T-cell (primary cell): ENCODE results near the gene POLR3H. TPM values are rescaled to one million over a fixed set of nuclear protein-coding genes. Genes with fewer than 3 reads are reported as not detected.

ENCODE experiments used
- ATAC-seq, 4 experiments: fragments of 200-7000 bp in 3 of 4; fragments of 150-1000 bp in 1 of 4; cut with Tn5 transposase; replicated peaks in 1 of 4; 1 replicate in 3 of 4; 2 replicates in 1 of 4; pipeline ENCODE4 v1.10.0; 2021; ENCODE audit warnings: moderate library complexity in 3 of 4, mild to moderate bottlenecking in 2 of 4, moderate number of reproducible peaks in 1 of 4
- CTCF ChIA-PET, 2 donors: fragments of 300-600 bp; sonication (Branson Sonifier 250); formaldehyde crosslinking; loops; one replicate each; lab custom pipeline; 2022; ENCODE audit warnings: antibody characterized with exemption in 2 of 2; lab: Charles Lee
- POLR2A ChIA-PET, 2 donors: fragments of 300-600 bp; sonication (Branson Sonifier 250); formaldehyde crosslinking; loops; one replicate each; lab custom pipeline; 2022; ENCODE audit warnings: antibody characterized with exemption in 2 of 2; lab: Charles Lee
- DNase-seq, 35 experiments: peaks; one replicate each; pipeline versions ENCODE4 v3.0.0 to v3.0.0-alpha.2; 2013 to 2023
- H3K27ac ChIP-seq: one replicate; pipeline ENCODE4 v1.5.1; 2013; ENCODE audit warnings: low read length
- H3K27me3 ChIP-seq, 2 experiments: replicated peaks in 1 of 2; 1 replicate in 1 of 2; 2 replicates in 1 of 2; pipeline versions ENCODE4 v1.6.1 to v1.7.0; 2013; ENCODE audit warnings: low read length in 1 of 2, mixed read lengths in 1 of 2; ENCODE audit not compliant: control insufficient read depth in 2 of 2, insufficient read depth in 2 of 2; ENCODE audit errors: extremely low read depth in 1 of 2
- H3K36me3 ChIP-seq, 2 donors: 1 replicate in 1 of 2; 2 replicates in 1 of 2; pipeline versions ENCODE4 v1.6.1 to v1.7.0; 2013; ENCODE audit warnings: low read length in 1 of 2; ENCODE audit not compliant: control insufficient read depth in 2 of 2, insufficient read depth in 1 of 2; ENCODE audit errors: extremely low read depth in 1 of 2
- H3K4me1 ChIP-seq, 2 experiments: 1 replicate in 1 of 2; 2 replicates in 1 of 2; pipeline versions ENCODE4 v1.6.1 to v1.7.0; 2013; ENCODE audit warnings: low read length in 2 of 2, mixed read lengths in 1 of 2; ENCODE audit not compliant: insufficient read depth in 2 of 2, control insufficient read depth in 1 of 2; ENCODE audit errors: extremely low read depth in 1 of 2
- H3K4me3 ChIP-seq, 2 donors: 1 replicate in 1 of 2; 2 replicates in 1 of 2; pipeline versions ENCODE4 v1.5.1 to v1.7.0; 2013; ENCODE audit warnings: mild to moderate bottlenecking in 2 of 2, low read length in 1 of 2, moderate library complexity in 1 of 2; ENCODE audit not compliant: control insufficient read depth in 1 of 2; ENCODE audit errors: extremely low read depth in 1 of 2
- H3K9me3 ChIP-seq: 2 replicates; pipeline ENCODE4 v1.7.0; 2013
- H3K27ac Mint-ChIP-seq, 2 donors: one replicate each; pipeline ENCODE4 v1.8.0; 2020 to 2021; ENCODE audit warnings: mild to moderate bottlenecking in 2 of 2, mixed read lengths in 2 of 2
- H3K27me3 Mint-ChIP-seq, 2 donors: one replicate each; pipeline ENCODE4 v1.8.0; 2021 to 2022; ENCODE audit warnings: mixed read lengths in 2 of 2
- H3K36me3 Mint-ChIP-seq: one replicate; pipeline ENCODE4 v1.8.0; 2021; ENCODE audit warnings: mixed read lengths
- H3K4me1 Mint-ChIP-seq, 3 donors: one replicate each; pipeline ENCODE4 v1.8.0; 2020 to 2022; ENCODE audit warnings: mixed read lengths in 3 of 3, mild to moderate bottlenecking in 1 of 3
- H3K4me3 Mint-ChIP-seq, 3 donors: one replicate each; pipeline ENCODE4 v1.8.0; 2020 to 2022; ENCODE audit warnings: mild to moderate bottlenecking in 3 of 3, mixed read lengths in 3 of 3, moderate library complexity in 3 of 3
- H3K9me3 Mint-ChIP-seq, 3 donors: one replicate each; pipeline ENCODE4 v1.8.0; 2020 to 2022; ENCODE audit warnings: mixed read lengths in 3 of 3
- WGBS: methylation state at CpG from one replicate; pipeline ENCODE4 v1.1.5; 2013; ENCODE audit warnings: missing lambda C conversion rate; ENCODE audit not compliant: insufficient coverage; 5-methylcytosine and 5-hydroxymethylcytosine counted together
- total RNA-seq, 35 experiments: library from RNA in 6 of 35; stranded (reverse) in 6 of 35; fragments of 120-200 nt in 1 of 35; gene quantifications; one replicate each; pipeline versions ENCODE4 v1.2.1 to v1.2.4 and lab custom pipeline; 2013 to 2026

The POLR3H gene
- total RNA-seq, 5 donors from 2014 or later (not counting 1 experiment from before 2014, with no cell fraction given), result 20.6 to 57.7 (median 44.9) TPM

GRCh38 chr22:41488596-41489385 lies 55.5 kb downstream of the POLR3H start:
- ChIA-PET CTCF (interaction anchor here in 1 of 2 donors (0.8 kb wide), 1 partner anchor 16 kb away, joined by 3 read pairs; no protein-coding TSS in a partner anchor), POLR2A (no interaction called here)
- Mint-ChIP-seq H3K9me3 (no peaks in the 10 kb centered on the region), H3K4me1 (peaks cover 46% of the 10 kb centered on the region in 3 donors), H3K27ac (peak overlapping the region in 1 of 2 donors; percentile 44), H3K27me3 (no peaks in the 10 kb centered on the region), H3K4me3 (no peak overlapping the region), H3K36me3 (no peaks in the 10 kb centered on the region)
- H3K9me3 ChIP-seq, result no peaks in the 10 kb centered on the region
- H3K4me3 ChIP-seq, result no peak overlapping the region
- no peak overlapping the region for H3K27ac ChIP-seq
- ATAC-seq, result no peak
- 93% methylated on average over 3 of the region's 3 CpGs for WGBS
- peaks cover 0 to 7% of the 10 kb centered on the region in 2 experiments for H3K4me1 ChIP-seq
- no peaks in the 10 kb centered on the region for H3K27me3 ChIP-seq
- H3K36me3 ChIP-seq, result peaks cover 3 to 23% of the 10 kb centered on the region in 2 donors
- DNase-seq, result no peak

GRCh38 chr22:41488076-41488475 lies 56.2 kb downstream of the POLR3H start:
- CTCF ChIA-PET, result no interaction called here
- DNase-seq (no peak), ATAC-seq (no peak)
- Histone ChIP-seq H3K27me3 (no peaks in the 10 kb centered on the region), H3K4me1 (peaks cover 0 to 7% of the 10 kb centered on the region in 2 experiments), H3K9me3 (no peaks in the 10 kb centered on the region), H3K27ac (no peak overlapping the region), H3K4me3 (no peak overlapping the region), H3K36me3 (peaks cover 3 to 23% of the 10 kb centered on the region in 2 donors)
- POLR2A ChIA-PET, result interaction anchor here in 1 of 2 donors (0.6 kb wide), 1 partner anchor 555 kb away, joined by 5 read pairs; no protein-coding TSS in a partner anchor
- Mint-ChIP-seq H3K27me3 (no peaks in the 10 kb centered on the region), H3K36me3 (no peaks in the 10 kb centered on the region), H3K27ac (no peak overlapping the region), H3K9me3 (no peaks in the 10 kb centered on the region), H3K4me1 (peaks cover 46 to 48% (median 48%) of the 10 kb centered on the region in 3 donors), H3K4me3 (no peak overlapping the region)
- 90% methylated on average over 3 of the region's 4 CpGs for WGBS

GRCh38 chr22:41487037-41487935 lies 57.0 kb downstream of the POLR3H start:
- no peaks in the 10 kb centered on the region for H3K9me3 Mint-ChIP-seq
- H3K4me3 Mint-ChIP-seq, result no peak overlapping the region
- no peaks in the 10 kb centered on the region for H3K27me3 Mint-ChIP-seq
- CTCF ChIA-PET, result no interaction called here
- H3K4me1 ChIP-seq, result peaks cover 0 to 9% of the 10 kb centered on the region in 2 experiments
- POLR2A ChIA-PET, result interaction anchor here in 1 of 2 donors (0.6 kb wide), 1 partner anchor 556 kb away, joined by 5 read pairs; no protein-coding TSS in a partner anchor
- no peak for ATAC-seq
- no peaks in the 10 kb centered on the region for H3K9me3 ChIP-seq
- H3K4me1 Mint-ChIP-seq, result peaks cover 53 to 55% (median 54%) of the 10 kb centered on the region in 3 donors
- H3K36me3 ChIP-seq, result peaks cover 3 to 23% of the 10 kb centered on the region in 2 donors
- H3K4me3 ChIP-seq, result no peak overlapping the region
- no peak overlapping the region for H3K27ac ChIP-seq
- no peaks in the 10 kb centered on the region for H3K27me3 ChIP-seq
- H3K36me3 Mint-ChIP-seq, result no peaks in the 10 kb centered on the region
- WGBS, result 93% methylated on average over 4 of the region's 8 CpGs
- H3K27ac Mint-ChIP-seq, result no peak overlapping the region
- no peak for DNase-seq

- peaks cover 0 to 20% of the 10 kb centered on the region in 2 experiments for H3K4me1 ChIP-seq
- ATAC-seq, result no peak
Observed at GRCh38 chr22:41485033-41485432, 59.2 kb downstream of the POLR3H start.

GRCh38 chr22:41482319-41482935 lies 61.8 kb downstream of the POLR3H start:
- peaks cover 0 to 20% of the 10 kb centered on the region in 2 experiments for H3K4me1 ChIP-seq
- no peak overlapping the region for H3K4me3 Mint-ChIP-seq
- WGBS, result 43% methylated on average over 2 of the region's 2 CpGs
- CTCF ChIA-PET, result no interaction called here
- H3K27ac ChIP-seq, result no peak overlapping the region
- no peaks in the 10 kb centered on the region for H3K36me3 Mint-ChIP-seq
- no peak overlapping the region for H3K4me3 ChIP-seq
- no peaks in the 10 kb centered on the region for H3K9me3 Mint-ChIP-seq
- peaks cover 7 to 27% of the 10 kb centered on the region in 2 donors for H3K36me3 ChIP-seq
- no peak overlapping the region for H3K27ac Mint-ChIP-seq
- H3K4me1 Mint-ChIP-seq, result peaks cover 56 to 63% (median 62%) of the 10 kb centered on the region in 3 donors
- no peaks in the 10 kb centered on the region for H3K9me3 ChIP-seq
- no peaks in the 10 kb centered on the region for H3K27me3 ChIP-seq
- no peak for ATAC-seq
- DNase-seq, result no peak
- POLR2A ChIA-PET, result no interaction called here
- no peaks in the 10 kb centered on the region for H3K27me3 Mint-ChIP-seq

More at GRCh38 chr22:41485033-41485432, 59.2 kb downstream of the POLR3H start:
- H3K27me3 Mint-ChIP-seq, result no peaks in the 10 kb centered on the region
- Histone ChIP-seq H3K27me3 (no peaks in the 10 kb centered on the region), H3K4me3 (no peak overlapping the region), H3K27ac (no peak overlapping the region), H3K9me3 (no peaks in the 10 kb centered on the region), H3K36me3 (peaks cover 13 to 23% of the 10 kb centered on the region in 2 donors)
- peaks cover 60 to 65% (median 63%) of the 10 kb centered on the region in 3 donors for H3K4me1 Mint-ChIP-seq
- WGBS, result 83% methylated on average over 6 of the region's 7 CpGs
- no peaks in the 10 kb centered on the region for H3K9me3 Mint-ChIP-seq
- POLR2A ChIA-PET, result no interaction called here
- no peak overlapping the region for H3K4me3 Mint-ChIP-seq
- peak overlapping the region in 1 of 2 donors; percentile 48 for H3K27ac Mint-ChIP-seq
- CTCF ChIA-PET, result no interaction called here
- no peaks in the 10 kb centered on the region for H3K36me3 Mint-ChIP-seq
- no peak for DNase-seq

GRCh38 chr22:41481925-41482318 lies 62.3 kb downstream of the POLR3H start:
- Mint-ChIP-seq H3K27ac (no peak overlapping the region), H3K4me3 (no peak overlapping the region), H3K27me3 (no peaks in the 10 kb centered on the region), H3K36me3 (no peaks in the 10 kb centered on the region), H3K9me3 (no peaks in the 10 kb centered on the region), H3K4me1 (peaks cover 54 to 59% (median 57%) of the 10 kb centered on the region in 3 donors)
- Histone ChIP-seq H3K4me3 (no peak overlapping the region), H3K36me3 (peaks cover 7 to 27% of the 10 kb centered on the region in 2 donors), H3K9me3 (no peaks in the 10 kb centered on the region), H3K27me3 (no peaks in the 10 kb centered on the region), H3K4me1 (peaks cover 0 to 20% of the 10 kb centered on the region in 2 experiments), H3K27ac (no peak overlapping the region)
- ChIA-PET POLR2A (no interaction called here), CTCF (no interaction called here)
- ATAC-seq (no peak), DNase-seq (no peak)
- 90% methylated on average over 3 of the region's 5 CpGs for WGBS
